Measurements from ENCODE around the gene BASP1. TPM values are rescaled to one million over a fixed set of nuclear protein-coding genes. Genes with fewer than 3 reads are reported as not detected.
A peak's percentile ranks its signal among the peaks of the same experiment; 100 is the strongest.

Gene BASP1
- total and polyA plus RNA-seq, 10 of the 15 experiments (the other 5 are each of a cell fraction or from before 2014, with no cell fraction given): 27.3 to 190 (median 102) TPM

- BruUV-seq (replicated peaks): no TSS peak
- no peaks in the 10 kb centered on the region for H3K9me3 ChIP-seq (replicated peaks; ENCODE audit: control insufficient read depth, insufficient read depth, low read length)
- no peak overlapping the region for H3K4me3 ChIP-seq
- peak overlapping the region; percentile 88 for H3K27ac ChIP-seq (ENCODE audit: control insufficient read depth, insufficient read depth)
- peak; percentile 58 for ATAC-seq
- intact Hi-C loops (cut with micrococcal nuclease; ENCODE audit: unreplicated experiment) (loop anchor here (1.0 kb wide), 1 partner anchor 26 kb away; no protein-coding TSS in a partner anchor), in situ Hi-C loops (cut with MboI) (loop anchor here (5.0 to 25.0 kb wide), 2 partner anchors 88 to 1508 kb away; no protein-coding TSS in a partner anchor)
- peak overlapping the region; percentile 3; the same call in 1 of the 2 replicates for H3K9ac ChIP-seq (ENCODE audit: control insufficient read depth, insufficient read depth, low read length)
- no peak for DNase-seq (ENCODE audit: low read depth, low spot score)
- H2AFZ ChIP-seq (ENCODE audit: control insufficient read depth, low read depth, low read length): no peak overlapping the region
- FAIRE-seq: peak; percentile 23
- WGBS (ENCODE audit: insufficient coverage, insufficient replicate concordance, low lambda C conversion rate, missing lambda C conversion rate): 3% methylated on average over 4 of the region's 4 CpGs
- no peaks in the 10 kb centered on the region for H3K27me3 ChIP-seq (replicated peaks in 1 of 2; ENCODE audit: control insufficient read depth in 2 of 2, insufficient read depth in 2 of 2, low read length in 1 of 2)
- H3K4me2 ChIP-seq (ENCODE audit: control insufficient read depth, insufficient read depth): peak overlapping the region; percentile 88
- ChIA-PET CTCF (interaction anchor here (1.2 to 6.1 kb wide), 2 partner anchors 9 to 13 kb away, joined by 3 to 38 read pairs; partner anchors contain the start of gene BASP1), RAD21 (ENCODE audit: unreplicated experiment) (interaction anchor here (0.6 to 7.7 kb wide), 5 partner anchors 12 to 88 kb away, joined by 3 to 98 read pairs (median 16); partner anchors contain the start of gene BASP1), POLR2A (interaction anchor here (0.6 to 2.4 kb wide), 4 partner anchors 10 to 112 kb away, joined by 3 to 9 read pairs (median 6); no protein-coding TSS in a partner anchor), SMC1A (ENCODE audit: uncharacterized antibody, unreplicated experiment) (interaction anchor here (0.6 to 11.2 kb wide), 4 partner anchors 9 to 213 kb away, joined by 3 to 150 read pairs (median 6); no protein-coding TSS in a partner anchor)
- no peaks in the 10 kb centered on the region for H4K20me1 ChIP-seq (ENCODE audit: control insufficient read depth, insufficient read depth)
- H3K4me1 ChIP-seq (ENCODE audit: control insufficient read depth, insufficient read depth, low read length): peaks cover 30% of the 10 kb centered on the region
- H3K79me2 ChIP-seq (ENCODE audit: control insufficient read depth, insufficient read depth, low read length): peaks cover 52% of the 10 kb centered on the region
- H3K36me3 ChIP-seq (ENCODE audit: control insufficient read depth in 2 of 2, insufficient read depth in 2 of 2, low read length in 1 of 2): no peaks in the 10 kb centered on the region; a peak in 1 of 4 replicates
- TF ChIP-seq ZNF622 (IDR thresholded peaks at IDR 0.05): no peak
- TF ChIP-seq, protein P1, sequence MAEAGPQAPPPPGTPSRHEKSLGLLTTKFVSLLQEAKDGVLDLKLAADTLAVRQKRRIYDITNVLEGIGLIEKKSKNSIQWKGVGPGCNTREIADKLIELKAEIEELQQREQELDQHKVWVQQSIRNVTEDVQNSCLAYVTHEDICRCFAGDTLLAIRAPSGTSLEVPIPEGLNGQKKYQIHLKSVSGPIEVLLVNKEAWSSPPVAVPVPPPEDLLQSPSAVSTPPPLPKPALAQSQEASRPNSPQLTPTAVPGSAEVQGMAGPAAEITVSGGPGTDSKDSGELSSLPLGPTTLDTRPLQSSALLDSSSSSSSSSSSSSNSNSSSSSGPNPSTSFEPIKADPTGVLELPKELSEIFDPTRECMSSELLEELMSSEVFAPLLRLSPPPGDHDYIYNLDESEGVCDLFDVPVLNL (IDR thresholded peaks at IDR 0.05; ENCODE audit: low read depth, low read length): no peak
- TF ChIP-seq, protein P2, sequence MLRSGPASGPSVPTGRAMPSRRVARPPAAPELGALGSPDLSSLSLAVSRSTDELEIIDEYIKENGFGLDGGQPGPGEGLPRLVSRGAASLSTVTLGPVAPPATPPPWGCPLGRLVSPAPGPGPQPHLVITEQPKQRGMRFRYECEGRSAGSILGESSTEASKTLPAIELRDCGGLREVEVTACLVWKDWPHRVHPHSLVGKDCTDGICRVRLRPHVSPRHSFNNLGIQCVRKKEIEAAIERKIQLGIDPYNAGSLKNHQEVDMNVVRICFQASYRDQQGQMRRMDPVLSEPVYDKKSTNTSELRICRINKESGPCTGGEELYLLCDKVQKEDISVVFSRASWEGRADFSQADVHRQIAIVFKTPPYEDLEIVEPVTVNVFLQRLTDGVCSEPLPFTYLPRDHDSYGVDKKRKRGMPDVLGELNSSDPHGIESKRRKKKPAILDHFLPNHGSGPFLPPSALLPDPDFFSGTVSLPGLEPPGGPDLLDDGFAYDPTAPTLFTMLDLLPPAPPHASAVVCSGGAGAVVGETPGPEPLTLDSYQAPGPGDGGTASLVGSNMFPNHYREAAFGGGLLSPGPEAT (IDR thresholded peaks at IDR 0.05; ENCODE audit: low read depth): peak; percentile 70; the same call in 1 of the 2 replicates
- TF ChIP-seq CREM (IDR thresholded peaks at IDR 0.05; ENCODE audit: low read depth): no peak
- no peak for TF ChIP-seq ZBTB11 (CRISPR knock-in tag; IDR thresholded peaks at IDR 0.05)
- no peak for TF ChIP-seq FOS (IDR thresholded peaks at IDR 0.05; ENCODE audit: borderline replicate concordance, extremely low read depth, insufficient read length)
- TF ChIP-seq BCL11A (IDR thresholded peaks at IDR 0.05; ENCODE audit: low read depth, low read length): peak; percentile 64; the same call in 1 of the 2 replicates
- TF ChIP-seq SPI1 (IDR thresholded peaks at IDR 0.05; ENCODE audit: borderline replicate concordance, insufficient read depth, low read depth, low read length): 0 out of 2 replicates have a peak, but pooled peaks have one; percentile 9
- no peak for TF ChIP-seq CUX1 (IDR thresholded peaks at IDR 0.05; ENCODE audit: insufficient replicate concordance, low read depth, low read length)
- peak; percentile 63 for TF ChIP-seq EED (IDR thresholded peaks at IDR 0.05; ENCODE audit: low read depth)
- peak; percentile 20; the same call in 1 of the 2 replicates for TF ChIP-seq MTA2 (IDR thresholded peaks at IDR 0.05; ENCODE audit: low read depth)
Measured at GRCh38 chr5:17229313-17229712, 11.9 kb downstream of the BASP1 start.
